ENCODE results near the gene PRR13. TPM values are rescaled to one million over a fixed set of nuclear protein-coding genes. Genes with fewer than 3 reads are reported as not detected.

The PRR13 gene
- total and polyA plus RNA-seq, 7 donors: 45.2 to 136 (median 66.3) TPM

DNA sequence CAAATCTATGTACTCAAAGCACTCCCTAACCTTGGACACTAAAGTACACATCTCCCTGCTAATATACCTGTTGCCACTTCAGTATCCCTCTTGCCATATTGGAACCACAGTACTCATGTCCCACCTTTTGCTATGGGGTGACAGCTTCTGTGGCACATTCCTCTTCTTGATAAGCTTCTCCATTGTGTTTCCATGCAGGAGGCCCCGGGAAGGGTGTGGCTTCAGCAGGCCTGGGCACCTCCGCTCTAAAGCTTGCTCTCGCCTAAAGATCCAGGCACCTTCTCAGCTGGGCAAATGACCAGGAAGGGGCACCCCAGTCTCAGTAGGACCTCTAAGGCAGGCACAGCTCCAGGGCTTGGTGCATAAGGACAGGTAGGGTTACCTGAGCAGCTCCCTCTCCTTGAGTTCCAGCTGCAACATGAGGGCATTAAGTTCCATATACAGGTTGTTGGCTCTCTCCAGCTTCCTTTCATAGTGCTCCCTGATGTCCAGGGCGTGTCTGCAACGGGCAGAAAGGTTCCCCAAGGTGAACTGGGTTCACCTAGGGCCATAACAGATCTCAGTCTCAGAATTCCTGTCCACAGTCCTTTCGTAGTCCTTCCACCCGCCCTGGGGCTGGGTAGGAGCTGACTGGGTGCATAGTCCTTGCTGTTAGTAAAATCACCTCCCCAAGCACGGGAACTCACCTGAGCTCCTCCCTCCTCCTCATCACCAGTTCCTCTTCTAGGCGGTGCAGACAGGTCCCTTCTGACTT, 41.9 kb downstream of the PRR13 start:
- Histone ChIP-seq H3K36me3 (ENCODE audit: insufficient read depth in 1 of 2, low read depth in 1 of 2) (peaks cover 0 to 83% of the 10 kb centered on the region in 2 donors), H3K27me3 (ENCODE audit: insufficient read depth in 3 of 3, low read length in 2 of 3) (no peaks in the 10 kb centered on the region), H3K27ac (peak overlapping the region; percentile 2), H3K4me3 (no peak overlapping the region), H3K4me1 (peaks cover 14% of the 10 kb centered on the region), H3K9me3 (no peaks in the 10 kb centered on the region)
- peak; percentile 2 to 14 (median 7) for ATAC-seq
- TF ChIP-seq, protein P1, sequence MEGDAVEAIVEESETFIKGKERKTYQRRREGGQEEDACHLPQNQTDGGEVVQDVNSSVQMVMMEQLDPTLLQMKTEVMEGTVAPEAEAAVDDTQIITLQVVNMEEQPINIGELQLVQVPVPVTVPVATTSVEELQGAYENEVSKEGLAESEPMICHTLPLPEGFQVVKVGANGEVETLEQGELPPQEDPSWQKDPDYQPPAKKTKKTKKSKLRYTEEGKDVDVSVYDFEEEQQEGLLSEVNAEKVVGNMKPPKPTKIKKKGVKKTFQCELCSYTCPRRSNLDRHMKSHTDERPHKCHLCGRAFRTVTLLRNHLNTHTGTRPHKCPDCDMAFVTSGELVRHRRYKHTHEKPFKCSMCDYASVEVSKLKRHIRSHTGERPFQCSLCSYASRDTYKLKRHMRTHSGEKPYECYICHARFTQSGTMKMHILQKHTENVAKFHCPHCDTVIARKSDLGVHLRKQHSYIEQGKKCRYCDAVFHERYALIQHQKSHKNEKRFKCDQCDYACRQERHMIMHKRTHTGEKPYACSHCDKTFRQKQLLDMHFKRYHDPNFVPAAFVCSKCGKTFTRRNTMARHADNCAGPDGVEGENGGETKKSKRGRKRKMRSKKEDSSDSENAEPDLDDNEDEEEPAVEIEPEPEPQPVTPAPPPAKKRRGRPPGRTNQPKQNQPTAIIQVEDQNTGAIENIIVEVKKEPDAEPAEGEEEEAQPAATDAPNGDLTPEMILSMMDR (IDR thresholded peaks at IDR 0.05): no peak
- 54 to 74% (median 65%) methylated on average over 9 of the region's 9 CpGs for WGBS, 3 donors
- intact Hi-C loops (cut with DNase I): no loop called here
- DNase-seq: peak in 1 of 2 donors; percentile 50

DNA sequence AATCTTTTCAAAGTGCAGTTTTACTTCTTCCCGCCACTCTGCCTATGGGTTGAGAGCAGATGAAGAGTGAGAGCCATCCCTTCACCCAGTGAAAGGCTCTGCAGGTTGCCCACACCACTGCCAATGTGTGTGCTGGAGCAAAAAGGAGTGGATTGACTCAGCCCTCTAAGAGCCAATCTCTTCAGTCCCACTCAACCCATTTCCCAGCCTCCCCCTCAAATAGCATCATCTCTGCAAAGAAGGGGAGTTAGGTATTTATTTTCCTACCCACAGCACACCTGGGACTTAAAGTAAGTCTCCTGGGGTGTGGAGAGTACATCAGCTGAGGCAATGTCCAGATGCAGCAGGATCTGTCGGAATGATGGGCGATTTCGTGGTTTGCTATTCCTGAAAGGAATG, 42.4 kb downstream of the PRR13 start:
- WGBS, 3 donors: 79 to 85% (median 81%) methylated on average over 4 of the region's 4 CpGs
- intact Hi-C loops (cut with DNase I): no loop called here
- Histone ChIP-seq H3K27ac (no peak overlapping the region), H3K9me3 (no peaks in the 10 kb centered on the region), H3K27me3 (ENCODE audit: insufficient read depth in 3 of 3, low read length in 2 of 3) (no peaks in the 10 kb centered on the region), H3K4me3 (no peak overlapping the region), H3K36me3 (ENCODE audit: insufficient read depth in 1 of 2, low read depth in 1 of 2) (peaks cover 0 to 77% of the 10 kb centered on the region in 2 donors), H3K4me1 (peaks cover 9% of the 10 kb centered on the region)
- ATAC-seq (peak in 3 of 4 donors; percentile 2 to 8 (median 4)), DNase-seq (no peak)
- TF ChIP-seq, protein P1 (IDR thresholded peaks at IDR 0.05): no peak

DNA sequence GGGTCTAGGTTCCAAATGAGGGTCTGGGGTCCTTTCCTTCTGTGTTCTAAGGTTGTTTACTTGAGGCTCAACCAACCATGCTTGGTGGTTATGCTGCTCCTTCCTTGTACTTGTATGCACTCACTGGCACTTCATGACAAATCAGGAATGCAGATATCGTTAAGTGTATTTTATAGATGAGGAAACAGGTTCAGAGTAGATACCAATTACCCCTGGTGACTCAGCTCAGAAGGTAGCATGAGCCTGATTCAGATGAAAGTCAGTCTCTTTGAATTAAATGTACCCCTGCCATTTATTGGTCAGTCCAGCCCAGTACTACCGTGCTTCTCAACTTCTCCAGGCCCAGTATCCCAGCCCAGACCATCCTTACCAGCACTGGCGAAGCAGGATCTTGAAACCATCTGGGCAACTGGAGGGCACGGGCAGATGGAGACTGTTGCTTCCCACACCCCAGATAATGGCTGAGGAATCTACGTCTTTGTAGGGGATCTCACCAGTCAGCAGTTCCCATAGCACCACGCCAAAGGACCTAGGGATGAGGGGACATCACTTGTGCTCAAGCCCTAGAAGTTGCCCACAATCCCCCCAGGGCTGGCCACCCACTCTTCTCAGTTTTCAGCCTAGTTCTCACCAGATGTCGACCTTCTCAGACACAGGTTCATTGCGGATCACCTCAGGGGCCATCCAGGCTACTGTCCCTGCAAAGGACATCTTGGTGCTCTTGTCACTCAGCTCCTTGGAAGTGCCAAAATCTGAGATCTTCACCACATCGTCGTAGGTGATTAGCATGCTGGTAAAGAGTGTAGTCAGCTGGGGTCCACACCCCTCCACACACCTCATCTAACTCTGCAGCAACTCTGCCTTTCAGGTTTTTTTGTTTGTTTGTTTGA, 43.4 kb downstream of the PRR13 start:
- Histone ChIP-seq H3K36me3 (ENCODE audit: insufficient read depth in 1 of 2, low read depth in 1 of 2) (peaks cover 0 to 68% of the 10 kb centered on the region in 2 donors), H3K9me3 (no peaks in the 10 kb centered on the region), H3K27me3 (ENCODE audit: insufficient read depth in 3 of 3, low read length in 2 of 3) (no peaks in the 10 kb centered on the region), H3K4me3 (no peak overlapping the region), H3K4me1 (peaks cover 7% of the 10 kb centered on the region), H3K27ac (no peak overlapping the region)
- TF ChIP-seq, protein P1 (IDR thresholded peaks at IDR 0.05): no peak
- intact Hi-C loops (cut with DNase I): no loop called here
- DNase-seq (peak in 1 of 2 donors; percentile 32), ATAC-seq (no peak)
- WGBS, 3 donors: 73 to 86% (median 76%) methylated on average over 10 of the region's 10 CpGs

DNA sequence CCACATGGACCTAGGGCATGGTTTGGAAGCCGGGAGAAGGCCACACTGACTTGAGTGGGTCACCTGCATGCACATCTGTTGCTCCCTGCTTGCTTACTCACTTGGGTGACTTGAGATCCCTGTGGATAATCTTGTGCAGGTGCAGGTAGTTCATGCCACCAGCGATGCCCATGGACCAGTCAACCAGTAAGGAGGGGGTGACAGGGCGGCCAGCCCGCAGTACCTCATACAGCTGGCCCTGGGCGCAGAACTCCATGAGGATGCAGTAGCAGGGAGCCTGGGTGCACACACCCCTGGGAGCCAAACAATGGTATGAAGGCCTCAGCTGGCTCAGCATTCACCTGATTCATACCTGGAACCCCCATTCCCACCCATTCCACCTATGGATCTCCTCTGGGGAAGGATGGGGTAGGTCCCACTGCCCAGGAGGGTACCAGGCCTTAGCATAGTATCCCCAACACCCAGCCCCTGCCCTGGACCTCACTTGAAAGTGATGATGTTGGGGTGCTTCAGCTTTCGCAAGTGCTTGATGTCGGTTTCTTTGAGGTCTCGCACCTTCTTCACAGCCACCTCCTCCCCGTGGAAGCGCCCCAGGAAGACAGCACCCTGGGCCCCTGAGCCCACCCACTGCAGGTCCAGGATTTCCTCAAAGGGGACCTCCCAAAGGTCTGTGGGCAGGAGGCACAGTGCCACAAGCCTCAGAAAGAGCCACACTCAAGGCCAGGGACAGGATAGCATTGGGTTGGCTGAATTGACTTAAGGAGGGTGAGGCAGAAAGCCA, 44.6 kb downstream of the PRR13 start:
- WGBS, 3 donors: 89 to 95% (median 94%) methylated on average over 10 of the region's 10 CpGs
- Histone ChIP-seq H3K27ac (no peak overlapping the region), H3K27me3 (ENCODE audit: insufficient read depth in 3 of 3, low read length in 2 of 3) (no peaks in the 10 kb centered on the region), H3K36me3 (ENCODE audit: insufficient read depth in 1 of 2, low read depth in 1 of 2) (peaks cover 0 to 55% of the 10 kb centered on the region in 2 donors), H3K4me3 (no peak overlapping the region), H3K9me3 (no peaks in the 10 kb centered on the region), H3K4me1 (peaks cover 4% of the 10 kb centered on the region)
- intact Hi-C loops (cut with DNase I): no loop called here
- peak in 1 of 2 donors; percentile 47 for DNase-seq
- TF ChIP-seq, protein P1 (IDR thresholded peaks at IDR 0.05): no peak
- peak in 1 of 4 donors; percentile 5 for ATAC-seq
